Gastroesophageal sphincter (tissue), 3 donors: ENCODE measurements around the gene SLC37A4.

Experiments
- CTCF ChIP-seq, 4 experiments: fragments of 200-600 bp in 2 of 4; fragments of 450-650 bp in 2 of 4; sonication (generic) in 1 of 4; IDR thresholded peaks; one replicate each; pipeline ENCODE4 v1.5.1; 2017 to 2019; ENCODE audit warnings: antibody characterized with exemption in 4 of 4, mild to moderate bottlenecking in 2 of 4, moderate library complexity in 2 of 4
- POLR2A ChIP-seq, 2 donors: fragments of 450-650 bp; IDR thresholded peaks; one replicate each; pipeline ENCODE4 v1.6.1; 2017; ENCODE audit warnings: antibody characterized with exemption in 2 of 2, mild to moderate bottlenecking in 2 of 2, moderate library complexity in 1 of 2
- POLR2AphosphoS5 ChIP-seq: sonication (generic); formaldehyde crosslinking; IDR thresholded peaks from one replicate; pipeline ENCODE4 v1.6.1; 2017; ENCODE audit warnings: antibody characterized with exemption

- TF ChIP-seq CTCF (IDR thresholded peaks at IDR 0.05) (no peak), POLR2AphosphoS5 (no peak), POLR2A (IDR thresholded peaks at IDR 0.05) (no peak)
These were observed 1.7 kb downstream of the SLC37A4 start for GRCh38 chr11:119029069-119029339.
